ENCODE data around the gene TAS2R60.
A peak's percentile ranks its signal among the peaks of the same experiment; 100 is the strongest.
"Not testable (repeated sequence)": the region's sequence is repeated elsewhere in the genome, so short reads cannot be mapped to it uniquely, and the experiment has no call there.

Gene TAS2R60

GRCh38 chr7:143479055-143479766 is 36.0 kb downstream of the TAS2R60 start:
- DNase-seq (ENCODE audit: low read depth) = peak; percentile 74

- DNase-seq (ENCODE audit: low read depth) = peak; percentile 58
These were observed 37.2 kb downstream of the TAS2R60 start for GRCh38 chr7:143480501-143480900.

GRCh38 chr7:143484119-143484518 is 40.9 kb downstream of the TAS2R60 start:
- peak; percentile 46 for DNase-seq (ENCODE audit: low read depth)

- DNase-seq (ENCODE audit: low read depth) = no peak
These were observed 41.8 kb downstream of the TAS2R60 start for GRCh38 chr7:143485094-143485493.

GRCh38 chr7:143485500-143485899 is 42.2 kb downstream of the TAS2R60 start:
- DNase-seq (ENCODE audit: low read depth) = peak; percentile 87

GRCh38 chr7:143486266-143486665 is 43.0 kb downstream of the TAS2R60 start:
- DNase-seq (ENCODE audit: low read depth) = not testable (repeated sequence)

GRCh38 chr7:143487061-143487460 is 43.8 kb downstream of the TAS2R60 start:
- no peak for DNase-seq (ENCODE audit: low read depth)

- peak; percentile 78 for DNase-seq (ENCODE audit: low read depth)
These were observed 44.3 kb downstream of the TAS2R60 start for GRCh38 chr7:143487566-143487965.

GRCh38 chr7:143490717-143491306 is 47.6 kb downstream of the TAS2R60 start:
- DNase-seq (ENCODE audit: low read depth) = peak; percentile 49

GRCh38 chr7:143492043-143492471 is 48.8 kb downstream of the TAS2R60 start:
- peak; percentile 84 for DNase-seq (ENCODE audit: low read depth)

GRCh38 chr7:143492799-143493739 is 49.8 kb downstream of the TAS2R60 start:
- DNase-seq (ENCODE audit: low read depth) = peak; percentile 85

GRCh38 chr7:143493751-143494150 is 50.5 kb downstream of the TAS2R60 start:
- peak; percentile 34 for DNase-seq (ENCODE audit: low read depth)
